GM23248 (cell line): ENCODE data around the gene TNFRSF1B. TPM values are rescaled to one million over a fixed set of nuclear protein-coding genes. Genes with fewer than 3 reads are reported as not detected.

ENCODE experiments used
- DNase-seq: peaks from one replicate; pipeline ENCODE4 v3.0.0-alpha.2; 2015
- H2AFZ ChIP-seq: fragments of 200-600 bp; sonication (generic); 2 replicates; pipeline ENCODE4 v1.6.1; 2016; ENCODE audit warnings: antibody characterized with exemption
- H3F3A ChIP-seq: fragments of 200-600 bp; sonication (generic); 2 replicates; pipeline ENCODE4 v1.6.1; 2016; ENCODE audit warnings: mild to moderate bottlenecking, antibody characterized with exemption, mixed run types; ENCODE audit not compliant: insufficient read depth
- H3K27ac ChIP-seq: fragments of 200-600 bp; sonication (generic); 2 replicates; pipeline ENCODE4 v1.5.1; 2016; ENCODE audit warnings: mild to moderate bottlenecking
- H3K27me3 ChIP-seq: fragments of 200-600 bp; sonication (generic); replicated peaks from 2 replicates; pipeline ENCODE4 v1.6.1; 2016; ENCODE audit warnings: mild to moderate bottlenecking; ENCODE audit not compliant: insufficient read depth
- H3K36me3 ChIP-seq: fragments of 200-600 bp; sonication (generic); 2 replicates; pipeline ENCODE4 v1.6.1; 2016; ENCODE audit warnings: low read depth, mild to moderate bottlenecking
- H3K4me1 ChIP-seq: fragments of 200-600 bp; sonication (generic); 2 replicates; pipeline ENCODE4 v1.6.1; 2016; ENCODE audit warnings: mild to moderate bottlenecking; ENCODE audit not compliant: insufficient read depth
- H3K4me2 ChIP-seq: fragments of 200-600 bp; sonication (generic); one replicate; pipeline ENCODE4 v1.6.1; 2016; ENCODE audit warnings: mild to moderate bottlenecking; ENCODE audit not compliant: unreplicated experiment
- H3K4me3 ChIP-seq: fragments of 200-600 bp; sonication (generic); 2 replicates; pipeline ENCODE4 v1.5.1; 2016; ENCODE audit warnings: mild to moderate bottlenecking
- H3K79me2 ChIP-seq: fragments of 200-600 bp; sonication (generic); 2 replicates; pipeline ENCODE4 v1.6.1; 2016; ENCODE audit warnings: mild to moderate bottlenecking; ENCODE audit not compliant: insufficient read depth
- H3K9ac ChIP-seq: fragments of 200-600 bp; sonication (generic); 2 replicates; pipeline ENCODE4 v1.6.1; 2016; ENCODE audit warnings: mild to moderate bottlenecking
- H3K9me2 ChIP-seq: fragments of 200-600 bp; sonication (generic); 2 replicates; pipeline ENCODE4 v1.6.1; 2016; ENCODE audit warnings: mixed run types, mild to moderate bottlenecking, moderate library complexity; ENCODE audit not compliant: insufficient read depth
- H3K9me3 ChIP-seq: fragments of 200-600 bp; sonication (generic); one replicate; pipeline ENCODE4 v1.6.1; 2017; ENCODE audit warnings: low read depth
- H4K20me1 ChIP-seq: fragments of 200-600 bp; sonication (generic); 2 replicates; pipeline ENCODE4 v1.6.0; 2016; ENCODE audit not compliant: insufficient read depth
- EZH2 ChIP-seq: fragments of 200-600 bp; sonication (generic); IDR thresholded peaks from 2 replicates; pipeline ENCODE4 v1.6.1; 2018; ENCODE audit warnings: antibody characterized with exemption, mild to moderate bottlenecking; ENCODE audit not compliant: insufficient read depth, poor library complexity, severe bottlenecking
- EZH2phosphoT487 ChIP-seq: fragments of 200-600 bp; sonication (generic); IDR thresholded peaks from 2 replicates; pipeline ENCODE4 v1.6.1; 2018; ENCODE audit warnings: antibody characterized with exemption, moderate library complexity, mild to moderate bottlenecking, low read depth; ENCODE audit not compliant: insufficient read depth
- WGBS, 2 experiments: methylation state at CpG; one replicate each; pipeline ENCODE4 v1.1.6; 2015 to 2017; ENCODE audit warnings: low lambda C conversion rate in 2 of 2, low coverage in 1 of 2; ENCODE audit errors: missing lambda C conversion rate in 2 of 2; 5-methylcytosine and 5-hydroxymethylcytosine counted together
- in situ Hi-C: fragments of 300-500 bp; cut with MboI; formaldehyde crosslinking; loops from 2 replicates; pipeline ENCODE4 v1.15.0; 2020
- polyA plus RNA-seq: library from polyadenylated mRNA; unstranded; fragments of >200 nt; fragmentation: Nextera tagmentation; extraction: Ambion mirVana; gene quantifications from 2 replicates; pipeline ENCODE4 v1.2.1, GENCODE V29; 2016
- total RNA-seq: library from RNA; depleted of rRNA; stranded (reverse); fragments of >200 nt; shearing (Covaris generic); gene quantifications from 2 replicates; pipeline ENCODE4 v1.2.3, GENCODE V29; 2014

The TNFRSF1B gene
- total and polyA plus RNA-seq, 2 experiments from 2014 or later = 1.1 to 2.9 TPM

DNA sequence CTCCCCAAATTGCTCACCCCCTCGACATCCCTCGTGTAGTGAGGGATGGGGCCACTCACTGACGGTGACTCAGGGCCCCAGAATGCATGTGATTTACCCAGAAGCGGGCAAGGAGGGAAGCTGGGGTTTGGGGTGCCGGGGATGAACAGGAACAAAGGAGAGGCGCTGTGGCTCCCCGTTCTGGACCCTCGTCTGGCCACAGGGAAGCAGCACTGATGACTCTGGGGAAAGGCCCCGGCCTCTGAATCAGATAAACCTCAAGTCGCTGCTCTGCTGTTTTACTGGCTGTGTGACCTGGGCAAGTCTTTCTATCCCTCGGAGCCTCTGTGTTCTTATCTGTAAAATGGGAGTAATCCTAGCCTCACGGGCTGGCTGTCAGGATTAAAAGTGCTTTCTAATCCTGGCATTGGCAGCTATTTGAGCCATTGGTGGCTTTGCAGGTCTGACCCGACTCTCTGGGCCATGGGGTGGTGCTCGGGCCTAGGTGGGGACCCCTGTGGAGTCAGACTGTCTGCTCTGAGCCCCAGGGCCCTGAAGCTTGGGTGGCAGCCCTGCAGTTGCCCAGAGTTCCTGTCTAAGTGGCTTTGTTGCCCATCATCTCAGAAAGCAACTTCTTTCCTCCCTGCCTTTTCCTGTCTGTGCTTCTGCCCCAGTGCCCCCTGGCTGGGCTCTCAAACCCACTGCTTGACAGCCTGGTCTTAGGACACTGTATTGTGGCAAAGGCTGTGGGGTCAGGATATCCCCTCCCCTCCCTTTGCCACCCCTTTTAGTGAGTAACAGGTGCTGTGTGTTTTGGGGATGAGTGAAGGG lies 5.5 kb downstream of the TNFRSF1B start:
- WGBS, 2 experiments = 89 to 94% methylated on average over 14 of the region's 14 CpGs
- no peak overlapping the region for H3K4me3 ChIP-seq
- no peaks in the 10 kb centered on the region for H3K79me2 ChIP-seq
- H4K20me1 ChIP-seq = no peaks in the 10 kb centered on the region
- H2AFZ ChIP-seq = no peak overlapping the region
- no peaks in the 10 kb centered on the region for H3K9me2 ChIP-seq
- no peak overlapping the region for H3K27ac ChIP-seq
- no peaks in the 10 kb centered on the region for H3K27me3 ChIP-seq
- no peaks in the 10 kb centered on the region for H3F3A ChIP-seq
- no peaks in the 10 kb centered on the region for H3K9me3 ChIP-seq
- no peak overlapping the region for H3K4me2 ChIP-seq
- H3K4me1 ChIP-seq = no peaks in the 10 kb centered on the region
- no peak overlapping the region for H3K9ac ChIP-seq
- DNase-seq = no peak
- no peaks in the 10 kb centered on the region for H3K36me3 ChIP-seq
- TF ChIP-seq EZH2 = no peak
- no peak for TF ChIP-seq EZH2phosphoT487
- in situ Hi-C loops = no loop called here

DNA sequence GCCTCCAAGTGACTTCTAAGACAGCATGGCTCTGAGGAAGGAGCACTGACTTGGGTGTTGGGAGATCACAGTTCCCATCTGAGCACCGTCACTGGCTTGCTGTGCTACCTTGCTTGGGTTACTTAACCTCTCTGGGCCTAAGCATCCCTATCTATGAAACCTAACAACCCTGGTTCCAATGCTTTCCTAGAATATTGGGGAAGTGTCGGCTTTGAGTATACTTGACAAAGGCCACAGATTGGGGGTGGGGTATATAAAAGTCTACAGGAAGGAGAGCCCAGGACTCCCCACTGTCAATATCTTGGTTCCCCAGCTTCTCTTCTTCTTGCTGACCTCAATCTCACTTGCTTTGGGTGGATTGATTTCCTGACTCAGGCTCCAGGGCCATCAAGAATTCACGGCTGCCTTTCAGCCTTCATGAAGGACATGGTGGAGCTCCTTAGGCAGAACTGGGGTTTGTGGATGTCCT lies 6.3 kb downstream of the TNFRSF1B start:
- no peaks in the 10 kb centered on the region for H3K36me3 ChIP-seq
- in situ Hi-C loops = no loop called here
- H3K9me3 ChIP-seq = no peaks in the 10 kb centered on the region
- H3K4me3 ChIP-seq = no peak overlapping the region
- no peak overlapping the region for H3K4me2 ChIP-seq
- no peaks in the 10 kb centered on the region for H3K79me2 ChIP-seq
- no peak overlapping the region for H3K27ac ChIP-seq
- H3K9ac ChIP-seq = no peak overlapping the region
- TF ChIP-seq EZH2phosphoT487 (no peak), EZH2 (no peak)
- no peaks in the 10 kb centered on the region for H3F3A ChIP-seq
- H2AFZ ChIP-seq = no peak overlapping the region
- 95 to 96% methylated on average over 3 of the region's 3 CpGs for WGBS, 2 experiments
- DNase-seq = no peak
- H4K20me1 ChIP-seq = no peaks in the 10 kb centered on the region
- no peaks in the 10 kb centered on the region for H3K9me2 ChIP-seq
- peaks cover 8% of the 10 kb centered on the region for H3K4me1 ChIP-seq
- no peaks in the 10 kb centered on the region for H3K27me3 ChIP-seq

DNA sequence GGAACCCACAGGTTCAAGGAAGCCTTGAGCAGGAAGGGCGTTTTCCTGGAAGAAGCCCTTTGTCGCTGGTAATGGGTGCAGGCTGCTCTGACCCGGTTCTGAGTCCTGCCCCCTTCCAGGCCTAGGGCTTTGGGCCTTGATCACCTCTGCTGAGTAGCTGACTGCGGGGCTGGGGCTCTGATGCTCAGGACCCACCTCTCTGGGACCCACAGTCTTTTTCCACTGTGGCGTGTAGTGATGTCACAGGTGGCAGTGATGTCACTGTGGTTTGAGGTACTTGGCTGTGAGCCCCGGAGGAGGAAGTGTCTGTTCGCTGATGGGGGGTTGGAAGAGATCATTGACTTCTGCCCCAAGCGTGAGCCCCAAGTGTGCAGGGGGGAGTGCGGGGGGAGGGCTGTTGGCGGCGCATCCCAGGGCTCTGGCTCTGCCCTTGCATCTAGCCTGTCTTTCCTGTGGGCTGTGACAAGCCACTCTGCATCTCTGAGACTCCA lies 6.9 kb downstream of the TNFRSF1B start:
- WGBS, 2 experiments = 79 to 84% methylated on average over 11 of the region's 11 CpGs
- no peaks in the 10 kb centered on the region for H3K9me3 ChIP-seq
- no peak overlapping the region for H3K27ac ChIP-seq
- no peak overlapping the region for H3K4me2 ChIP-seq
- no peaks in the 10 kb centered on the region for H3K27me3 ChIP-seq
- no peaks in the 10 kb centered on the region for H3K79me2 ChIP-seq
- TF ChIP-seq EZH2phosphoT487 = no peak
- TF ChIP-seq EZH2 = no peak
- no peaks in the 10 kb centered on the region for H3K9me2 ChIP-seq
- no peaks in the 10 kb centered on the region for H3K36me3 ChIP-seq
- no peak overlapping the region for H3K4me3 ChIP-seq
- no peak overlapping the region for H2AFZ ChIP-seq
- peaks cover 13% of the 10 kb centered on the region for H3K4me1 ChIP-seq
- H4K20me1 ChIP-seq = no peaks in the 10 kb centered on the region
- no peaks in the 10 kb centered on the region for H3F3A ChIP-seq
- in situ Hi-C loops = no loop called here
- no peak for DNase-seq
- no peak overlapping the region for H3K9ac ChIP-seq

DNA sequence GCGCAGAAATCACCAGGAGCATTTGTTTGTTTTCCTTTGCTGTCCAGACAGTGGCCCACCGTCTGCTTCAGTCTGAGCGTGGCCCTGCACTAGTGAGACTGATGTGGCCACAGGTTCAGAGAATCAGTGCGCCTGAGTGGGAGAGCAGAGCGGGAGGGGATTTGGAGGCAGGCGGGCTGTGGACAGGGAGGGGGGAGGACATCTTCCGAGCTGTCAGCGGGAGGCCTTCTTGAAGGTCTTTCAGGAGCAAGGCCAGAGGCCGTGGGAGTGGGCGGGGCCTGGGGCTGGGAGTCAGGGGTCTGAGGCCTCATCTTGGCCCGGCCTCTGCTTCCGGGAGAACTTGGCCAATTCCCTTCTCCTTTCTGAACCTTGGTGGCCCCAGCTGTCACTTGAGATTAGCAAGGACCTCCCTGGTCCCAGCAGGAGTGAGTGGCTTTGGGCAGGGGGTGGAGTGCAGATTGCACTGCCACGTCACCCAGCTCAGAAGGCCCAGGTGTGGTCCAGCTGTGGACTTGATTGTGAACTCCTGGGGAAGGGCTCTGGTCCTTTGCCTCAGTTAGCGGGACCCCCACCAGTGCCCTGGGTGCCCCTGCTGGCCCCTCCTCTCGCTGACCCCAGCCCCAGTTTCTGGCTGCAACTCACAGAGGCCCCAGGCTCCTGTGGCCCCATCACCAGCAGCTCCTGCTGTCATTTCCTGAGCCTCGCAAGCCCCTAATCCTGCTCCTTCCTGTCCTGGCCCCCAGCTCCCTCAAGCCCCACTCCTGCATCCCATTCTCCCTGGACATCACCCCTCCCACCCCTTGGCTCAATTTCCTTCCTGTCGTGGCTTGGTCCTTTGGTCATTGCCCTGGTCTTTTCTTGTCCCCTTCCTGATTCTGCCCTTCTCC lies 8.4 kb downstream of the TNFRSF1B start:
- H3K27ac ChIP-seq = no peak overlapping the region
- in situ Hi-C loops = no loop called here
- H3K9ac ChIP-seq = no peak overlapping the region
- H3K27me3 ChIP-seq = no peaks in the 10 kb centered on the region
- no peaks in the 10 kb centered on the region for H3K79me2 ChIP-seq
- H3K4me1 ChIP-seq = peaks cover 13% of the 10 kb centered on the region
- no peak overlapping the region for H3K4me2 ChIP-seq
- no peaks in the 10 kb centered on the region for H4K20me1 ChIP-seq
- no peaks in the 10 kb centered on the region for H3F3A ChIP-seq
- no peak overlapping the region for H2AFZ ChIP-seq
- DNase-seq = no peak
- WGBS, 2 experiments = 90 to 94% methylated on average over 13 to 17 of the region's 17 CpGs
- H3K4me3 ChIP-seq = no peak overlapping the region
- H3K36me3 ChIP-seq = no peaks in the 10 kb centered on the region
- TF ChIP-seq EZH2phosphoT487 (no peak), EZH2 (no peak)
- no peaks in the 10 kb centered on the region for H3K9me3 ChIP-seq
- no peaks in the 10 kb centered on the region for H3K9me2 ChIP-seq
